Astrocyte of the cerebellum (primary cell): Measurements from ENCODE around the gene SLIT3.

ENCODE experiments used
- DNase-seq: peaks from one replicate; pipeline ENCODE4 v3.0.0-alpha.2; 2011; ENCODE audit warnings: low read depth
- H3K4me3 ChIP-seq: 2 replicates; pipeline ENCODE4 v1.5.1; 2011; ENCODE audit warnings: mild to moderate bottlenecking, low read depth, low read length, moderate library complexity
- in situ Hi-C: cut with HindIII; loops from 2 replicates; pipeline ENCODE4 v1.10.0; 2017; ENCODE audit warnings: low sequenced_read_pairs
- TF ChIP-seq, protein P1 (sequence below): IDR thresholded peaks from 2 replicates; pipeline ENCODE4 v1.5.1; 2012; ENCODE audit warnings: low read length, low read depth, moderate library complexity, mild to moderate bottlenecking; ENCODE audit errors: missing control alignments

SLIT3 gene

DNA sequence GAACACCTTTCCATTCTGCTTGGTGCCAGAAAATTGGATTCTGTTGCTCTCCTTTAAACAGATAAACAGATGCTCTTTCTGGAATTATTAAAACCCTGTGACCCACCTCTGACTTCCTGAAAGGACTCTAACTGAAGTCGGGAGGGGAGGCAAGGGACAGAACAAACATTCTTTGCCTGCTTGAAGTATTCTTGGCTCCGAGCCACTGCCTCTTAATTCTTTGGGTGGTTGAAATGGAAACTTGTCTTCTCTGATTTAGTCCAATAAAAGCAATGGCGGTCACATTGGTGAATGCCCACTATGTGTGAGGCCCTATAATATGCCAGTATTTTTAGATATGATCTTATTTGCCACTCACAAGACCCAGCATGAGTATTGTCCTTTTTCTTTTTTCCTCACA, 236.8 kb downstream of the SLIT3 start:
- no peak for DNase-seq
- no peak overlapping the region for H3K4me3 ChIP-seq
- in situ Hi-C loops: no loop called here
- TF ChIP-seq, protein P1, sequence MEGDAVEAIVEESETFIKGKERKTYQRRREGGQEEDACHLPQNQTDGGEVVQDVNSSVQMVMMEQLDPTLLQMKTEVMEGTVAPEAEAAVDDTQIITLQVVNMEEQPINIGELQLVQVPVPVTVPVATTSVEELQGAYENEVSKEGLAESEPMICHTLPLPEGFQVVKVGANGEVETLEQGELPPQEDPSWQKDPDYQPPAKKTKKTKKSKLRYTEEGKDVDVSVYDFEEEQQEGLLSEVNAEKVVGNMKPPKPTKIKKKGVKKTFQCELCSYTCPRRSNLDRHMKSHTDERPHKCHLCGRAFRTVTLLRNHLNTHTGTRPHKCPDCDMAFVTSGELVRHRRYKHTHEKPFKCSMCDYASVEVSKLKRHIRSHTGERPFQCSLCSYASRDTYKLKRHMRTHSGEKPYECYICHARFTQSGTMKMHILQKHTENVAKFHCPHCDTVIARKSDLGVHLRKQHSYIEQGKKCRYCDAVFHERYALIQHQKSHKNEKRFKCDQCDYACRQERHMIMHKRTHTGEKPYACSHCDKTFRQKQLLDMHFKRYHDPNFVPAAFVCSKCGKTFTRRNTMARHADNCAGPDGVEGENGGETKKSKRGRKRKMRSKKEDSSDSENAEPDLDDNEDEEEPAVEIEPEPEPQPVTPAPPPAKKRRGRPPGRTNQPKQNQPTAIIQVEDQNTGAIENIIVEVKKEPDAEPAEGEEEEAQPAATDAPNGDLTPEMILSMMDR: no peak

DNA sequence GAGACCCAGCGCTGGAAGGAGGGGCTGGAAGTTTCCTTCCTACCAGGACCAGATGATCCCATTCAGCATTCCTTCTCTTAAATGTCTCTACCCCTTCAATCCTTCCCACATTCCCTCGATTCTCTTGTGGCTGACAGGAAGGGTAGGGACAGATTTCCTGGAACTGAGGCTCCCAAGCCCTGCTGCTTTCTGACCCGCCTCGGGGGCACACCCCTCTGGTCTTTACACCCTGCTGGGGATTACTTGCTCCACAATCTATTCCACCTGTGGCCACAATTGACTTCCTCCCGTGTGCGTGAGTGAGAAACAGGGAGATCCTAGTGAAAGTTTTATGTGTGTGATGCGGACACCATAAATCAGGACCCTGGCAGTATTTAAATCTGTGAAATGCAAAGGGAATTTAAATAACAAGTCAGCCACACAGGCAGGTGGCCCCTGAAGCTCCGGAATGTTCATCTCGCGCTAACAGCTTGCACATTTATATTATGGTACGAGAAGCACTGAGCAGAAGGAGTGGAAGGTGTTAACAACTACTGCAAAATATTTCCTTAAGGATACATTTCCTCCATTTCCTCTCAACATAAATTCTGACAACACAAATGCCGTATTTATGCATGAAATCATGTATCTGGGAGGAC, 237.5 kb downstream of the SLIT3 start:
- in situ Hi-C loops: no loop called here
- H3K4me3 ChIP-seq: no peak overlapping the region
- TF ChIP-seq, protein P1: no peak
- no peak for DNase-seq

DNA sequence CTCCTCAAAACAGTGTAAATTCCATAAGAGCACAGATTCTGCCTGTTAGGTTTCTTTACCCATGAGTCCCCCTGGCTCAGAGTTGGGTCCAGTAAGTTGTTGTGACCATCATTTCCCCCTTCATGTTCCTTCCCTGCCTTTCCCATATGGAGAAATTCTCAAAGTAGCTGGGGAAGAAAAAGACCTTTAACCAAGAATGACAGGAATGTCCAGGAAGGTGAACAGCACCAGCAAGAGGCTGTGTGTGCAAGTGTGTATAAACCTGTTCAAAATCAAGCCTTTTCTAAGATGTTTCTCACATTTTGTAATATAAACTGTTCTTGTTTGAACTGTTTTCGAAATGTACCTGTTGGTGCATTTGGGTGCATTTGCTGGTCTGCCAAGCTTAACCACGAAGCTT, 238.2 kb downstream of the SLIT3 start:
- in situ Hi-C loops: no loop called here
- TF ChIP-seq, protein P1: no peak
- no peak for DNase-seq
- H3K4me3 ChIP-seq: no peak overlapping the region

DNA sequence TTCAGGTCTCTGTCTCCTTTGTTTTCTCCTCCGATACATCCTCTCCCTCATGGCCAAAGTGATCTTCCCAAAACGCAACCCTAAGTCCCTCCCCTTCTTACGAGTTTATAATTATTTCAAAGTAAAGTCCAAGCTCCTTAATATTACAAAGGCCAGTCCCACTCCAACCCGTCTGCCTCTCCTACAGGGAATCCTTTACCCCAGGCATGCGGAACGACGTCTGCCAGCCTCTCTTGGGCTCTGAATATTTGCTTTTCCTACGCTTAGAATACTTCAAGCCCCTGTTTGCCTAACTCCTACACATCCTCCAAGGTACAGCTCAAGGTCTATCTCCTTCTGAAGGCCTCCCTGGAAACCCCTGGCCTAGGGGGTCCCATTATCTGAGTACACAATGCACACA, 246.4 kb downstream of the SLIT3 start:
- TF ChIP-seq, protein P1: no peak
- no peak overlapping the region for H3K4me3 ChIP-seq
- DNase-seq: no peak
- in situ Hi-C loops: no loop called here

DNA sequence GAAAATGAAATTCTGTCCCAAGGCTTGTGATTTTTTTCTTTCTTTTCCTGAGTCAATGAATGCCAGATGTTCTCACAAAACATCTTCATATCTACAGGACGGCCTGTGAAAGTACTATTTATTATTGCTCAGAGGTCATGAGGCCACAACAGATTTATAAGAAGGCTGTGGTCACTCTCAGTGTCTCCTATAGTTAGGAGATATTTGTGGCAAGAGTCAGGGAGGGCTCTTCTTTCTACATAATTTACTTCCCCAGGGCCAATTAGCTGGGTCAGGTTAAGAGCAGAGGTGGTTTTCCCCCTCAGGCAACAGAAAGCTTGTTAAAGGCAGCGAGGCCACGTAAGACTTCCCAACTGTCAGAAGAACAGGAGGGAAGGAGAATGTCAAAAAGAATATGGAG, 248.7 kb downstream of the SLIT3 start:
- H3K4me3 ChIP-seq: no peak overlapping the region
- in situ Hi-C loops: no loop called here
- TF ChIP-seq, protein P1: no peak
- no peak for DNase-seq

DNA sequence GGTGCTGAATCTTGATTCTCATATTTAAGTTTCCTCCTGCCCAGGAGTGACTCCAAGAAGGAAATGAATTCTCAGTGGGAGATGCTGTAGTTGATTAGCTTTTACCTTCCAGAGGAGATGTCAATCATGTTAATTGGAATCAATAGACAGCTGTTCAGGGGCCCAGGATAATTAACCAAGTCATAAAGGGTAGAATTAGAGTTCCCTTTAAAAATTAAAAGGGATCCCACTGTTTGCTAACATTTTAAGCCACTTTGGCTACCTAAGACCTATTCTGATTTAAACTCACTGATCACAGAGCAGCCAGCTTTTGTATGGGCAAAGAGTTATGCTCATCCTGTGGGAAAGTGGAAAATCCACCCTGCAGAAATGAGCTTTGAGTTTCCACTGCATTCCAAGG, 249.6 kb downstream of the SLIT3 start:
- no peak for DNase-seq
- H3K4me3 ChIP-seq: no peak overlapping the region
- in situ Hi-C loops: no loop called here
- TF ChIP-seq, protein P1: no peak

DNA sequence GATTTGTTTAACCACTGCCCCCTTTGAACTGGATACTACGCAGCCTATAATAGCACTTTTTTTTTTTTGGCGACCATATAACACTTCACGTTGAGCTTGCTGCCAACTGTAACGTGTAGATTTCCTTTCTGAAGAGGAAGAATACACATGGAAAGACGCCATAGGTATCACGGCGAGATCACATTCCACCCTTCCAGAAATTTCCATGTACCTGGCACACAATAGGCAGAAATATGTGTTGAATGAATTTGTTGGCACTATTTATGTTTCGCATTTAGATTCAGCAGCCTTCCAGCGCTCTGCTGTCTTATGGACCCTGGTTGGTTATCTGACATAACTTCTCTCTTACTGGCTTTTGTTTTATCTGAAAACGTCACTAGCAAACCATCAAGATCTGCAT, 250.3 kb downstream of the SLIT3 start:
- DNase-seq: no peak
- H3K4me3 ChIP-seq: no peak overlapping the region
- TF ChIP-seq, protein P1: no peak
- in situ Hi-C loops: no loop called here
